ENCODE results near the gene NUBPL.

DNA sequence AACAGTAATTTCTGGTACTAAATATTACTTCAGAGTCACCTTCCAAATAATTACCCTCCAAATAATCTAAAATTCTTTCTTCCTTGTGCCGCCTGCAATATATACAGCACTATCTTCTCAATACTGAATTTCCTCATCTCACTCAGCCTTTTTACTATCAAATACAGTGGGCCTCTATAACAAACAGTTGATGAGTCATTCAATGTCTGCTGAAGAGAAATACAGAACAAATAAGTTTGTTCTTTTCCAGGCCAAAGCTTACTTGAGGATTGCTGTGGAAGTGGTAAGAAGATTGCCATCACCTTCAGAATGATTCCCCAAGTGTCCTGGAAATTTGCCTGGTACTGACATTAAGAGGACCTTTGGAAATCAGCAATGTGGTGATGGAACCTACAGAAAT is 297.7 kb downstream of the NUBPL start:
- TF ChIP-seq CTCF (IDR thresholded peaks at IDR 0.05) (no peak), POLR2A (IDR thresholded peaks at IDR 0.05) (no peak), POLR2AphosphoS5 (IDR thresholded peaks at IDR 0.05) (no peak)
